K562 (cell line): ENCODE measurements around the gene RAD51AP1. TPM values are rescaled to one million over a fixed set of nuclear protein-coding genes. Genes with fewer than 3 reads are reported as not detected.

Source experiments
- AFF1 ChIP-seq, 2 experiments: fragments of 450-650 bp; IDR thresholded peaks; 2 replicates each; pipeline ENCODE4 v1.6.1; 2018; ENCODE audit warnings: mild to moderate bottlenecking in 2 of 2, low read depth in 1 of 2; ENCODE audit not compliant: partially characterized antibody in 2 of 2
- ATF6 ChIP-seq: sonication (generic); formaldehyde crosslinking; IDR thresholded peaks from 2 replicates; pipeline ENCODE4 v1.4.0; 2020; ENCODE audit warnings: mild to moderate bottlenecking, missing genetic modification reagents
- CHD2 ChIP-seq: IDR thresholded peaks from 2 replicates; pipeline ENCODE4 v1.6.1; 2011; ENCODE audit warnings: low read depth, low read length
- ELF1 ChIP-seq: fragments of 200-800 bp; sonication (Bioruptor generic); IDR thresholded peaks from 2 replicates; pipeline ENCODE4 v1.6.1; 2016; ENCODE audit warnings: missing genetic modification characterization, missing compliant biosample characterization
- MCM5 ChIP-seq: fragments of 450-650 bp; IDR thresholded peaks from 2 replicates; pipeline ENCODE4 v1.6.1; 2016; ENCODE audit warnings: low read depth
- MECOM ChIP-seq: fragments of 250-450 bp; sonication (Bioruptor Pico); IDR thresholded peaks from 2 replicates; pipeline ENCODE4 v1.8.0; 2022; ENCODE audit warnings: inconsistent platforms
- PHB ChIP-seq: fragments of 250-450 bp; sonication (Bioruptor Pico); IDR thresholded peaks from 2 replicates; pipeline ENCODE4 v1.5.0; 2021
- POLR2AphosphoS5 ChIP-seq: IDR thresholded peaks from 2 replicates; pipeline ENCODE4 v1.6.1; 2011; ENCODE audit warnings: mild to moderate bottlenecking, low read depth, low read length, moderate library complexity; ENCODE audit not compliant: control insufficient read depth, insufficient read depth
- SMARCC2 ChIP-seq: fragments of 450-650 bp; IDR thresholded peaks from 2 replicates; pipeline ENCODE4 v1.6.1; 2017; ENCODE audit warnings: antibody characterized with exemption, moderate library complexity, mild to moderate bottlenecking, low read depth
- SRSF7 ChIP-seq: fragments of 200-400 bp; formaldehyde crosslinking; optimal IDR thresholded peaks from 2 replicates; pipeline ENCODE3; 2017; ENCODE audit warnings: mild to moderate bottlenecking, low read depth, low read length
- STAT6 ChIP-seq: sonication (generic); formaldehyde crosslinking; IDR thresholded peaks from 2 replicates; pipeline ENCODE4 v1.8.1; 2023; ENCODE audit warnings: mild to moderate bottlenecking, missing genetic modification reagents
- XRCC5 ChIP-seq: fragments of 200-400 bp; formaldehyde crosslinking; IDR thresholded peaks from 2 replicates; pipeline ENCODE4 v1.6.1; 2017; ENCODE audit warnings: low read depth, mild to moderate bottlenecking, low read length
- ZFP36 ChIP-seq: fragments of 150-350 bp; IDR thresholded peaks from 2 replicates; pipeline ENCODE4 v1.6.1; 2018; ENCODE audit warnings: low read length, low read depth; ENCODE audit not compliant: partially characterized antibody
- ZNF586 ChIP-seq: fragments of 450-650 bp; formaldehyde crosslinking; conservative IDR thresholded peaks from 2 replicates; pipeline ENCODE4 v1.4.0; 2020; ENCODE audit warnings: mild to moderate bottlenecking, moderate library complexity
- polyA plus RNA-seq, 8 experiments: library from polyadenylated mRNA; depleted of rRNA in 4 of 8; stranded (reverse) in 5 of 8; unstranded in 3 of 8; fragments of >200 nt; fragmentation: Nextera tagmentation in 2 of 8; fragmentation: Illumina TruSeq in 1 of 8; extraction: Ambion mirVana in 2 of 8; extraction: Trizol in 1 of 8; gene quantifications; 2 replicates each; pipeline versions ENCODE4 v1.2.1 to v1.2.3, GENCODE V29; 2011 to 2014; ENCODE audit warnings: inconsistent platforms in 1 of 8, missing spikeins in 1 of 8
- total RNA-seq, 7 experiments: library from RNA; depleted of rRNA in 6 of 7; stranded (reverse); fragments of >200 nt in 6 of 7; fragmentation: Illumina TruSeq in 2 of 7; extraction: Trizol in 2 of 7; gene quantifications; 2 replicates each; pipeline versions ENCODE4 v1.2.1 to v1.2.3, GENCODE V29; 2011 to 2021; ENCODE audit warnings: low replicate concordance in 1 of 7
- TF ChIP-seq, protein P1 (sequence below): fragments of 450-650 bp; IDR thresholded peaks from 2 replicates; pipeline ENCODE4 v1.6.1; 2018; ENCODE audit not compliant: partially characterized antibody

The RAD51AP1 gene
- total and polyA plus RNA-seq, 9 of the 15 experiments (the other 6 are each of a cell fraction or from before 2014, with no cell fraction given) = 43.8 to 111 (median 89.1) TPM

GRCh38 chr12:4572680-4573079 lies 34.0 kb downstream of the RAD51AP1 start (continued):
- TF ChIP-seq ZNF586 (CRISPR knock-in tag) (no peak), MECOM (CRISPR knock-in tag) (peak; percentile 96), PHB (no peak), ZFP36 (no peak), MCM5 (no peak), XRCC5 (no peak), SRSF7 (no peak), CHD2 (no peak), SMARCC2 (no peak), POLR2AphosphoS5 (peak; percentile 38; the same call in 1 of the 2 replicates), STAT6 (no peak), AFF1 (IDR thresholded peaks at IDR 0.05; ENCODE audit: low read depth in 1 of 2, partially characterized antibody in 2 of 2) (no peak), ELF1 (tag) (no peak), ATF6 (CRISPR knock-in tag) (no peak)
- TF ChIP-seq, protein P1, sequence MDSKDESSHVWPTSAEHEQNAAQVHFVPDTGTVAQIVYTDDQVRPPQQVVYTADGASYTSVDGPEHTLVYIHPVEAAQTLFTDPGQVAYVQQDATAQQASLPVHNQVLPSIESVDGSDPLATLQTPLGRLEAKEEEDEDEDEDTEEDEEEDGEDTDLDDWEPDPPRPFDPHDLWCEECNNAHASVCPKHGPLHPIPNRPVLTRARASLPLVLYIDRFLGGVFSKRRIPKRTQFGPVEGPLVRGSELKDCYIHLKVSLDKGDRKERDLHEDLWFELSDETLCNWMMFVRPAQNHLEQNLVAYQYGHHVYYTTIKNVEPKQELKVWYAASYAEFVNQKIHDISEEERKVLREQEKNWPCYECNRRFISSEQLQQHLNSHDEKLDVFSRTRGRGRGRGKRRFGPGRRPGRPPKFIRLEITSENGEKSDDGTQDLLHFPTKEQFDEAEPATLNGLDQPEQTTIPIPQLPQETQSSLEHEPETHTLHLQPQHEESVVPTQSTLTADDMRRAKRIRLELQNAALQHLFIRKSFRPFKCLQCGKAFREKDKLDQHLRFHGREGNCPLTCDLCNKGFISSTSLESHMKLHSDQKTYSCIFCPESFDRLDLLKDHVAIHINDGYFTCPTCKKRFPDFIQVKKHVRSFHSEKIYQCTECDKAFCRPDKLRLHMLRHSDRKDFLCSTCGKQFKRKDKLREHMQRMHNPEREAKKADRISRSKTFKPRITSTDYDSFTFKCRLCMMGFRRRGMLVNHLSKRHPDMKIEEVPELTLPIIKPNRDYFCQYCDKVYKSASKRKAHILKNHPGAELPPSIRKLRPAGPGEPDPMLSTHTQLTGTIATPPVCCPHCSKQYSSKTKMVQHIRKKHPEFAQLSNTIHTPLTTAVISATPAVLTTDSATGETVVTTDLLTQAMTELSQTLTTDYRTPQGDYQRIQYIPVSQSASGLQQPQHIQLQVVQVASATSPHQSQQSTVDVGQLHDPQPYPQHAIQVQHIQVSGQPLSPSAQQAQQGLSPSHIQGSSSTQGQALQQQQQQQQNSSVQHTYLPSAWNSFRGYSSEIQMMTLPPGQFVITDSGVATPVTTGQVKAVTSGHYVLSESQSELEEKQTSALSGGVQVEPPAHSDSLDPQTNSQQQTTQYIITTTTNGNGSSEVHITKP = no peak
